HCT116 (cell line): ENCODE data around the gene ACE. TPM values are rescaled to one million over a fixed set of nuclear protein-coding genes. Genes with fewer than 3 reads are reported as not detected.

Experiments used
- ATAC-seq: fragments of 200-7000 bp; cut with Tn5 transposase; 2 replicates; pipeline ENCODE4 v1.9.1; 2020; ENCODE audit warnings: mild to moderate bottlenecking, moderate library complexity
- BruUV-seq: library from RNA; stranded (reverse); fragments of 400-500 nt; replicated peaks from 2 replicates; lab custom pipeline; 2021; lab: Mats Ljungman, UMichigan
- CTCF ChIA-PET: fragments of 300-600 bp; sonication (Branson Sonifier 250); formaldehyde crosslinking; loops from one replicate; lab custom pipeline; 2021; ENCODE audit warnings: antibody characterized with exemption; lab: Charles Lee
- POLR2A ChIA-PET: fragments of 300-600, 350-600 bp; sonication (Branson Sonifier 250); formaldehyde crosslinking; loops from one replicate; lab custom pipeline; 2021; ENCODE audit warnings: antibody characterized with exemption; lab: Charles Lee
- RAD21 ChIA-PET, 2 experiments: fragments of 300-600 bp; sonication (Branson Sonifier 250); formaldehyde crosslinking; loops; one replicate each; lab custom pipeline; 2023; ENCODE audit warnings: low total read pairs in 2 of 2; ENCODE audit not compliant: uncharacterized antibody in 2 of 2, unreplicated experiment in 2 of 2, low non-redundant PET in 1 of 2; lab: Charles Lee
- DNase-seq: peaks from one replicate; pipeline ENCODE4 v3.0.0-alpha.2; 2010; ENCODE audit warnings: low read depth, low spot score
- H2AFZ ChIP-seq: fragments of 200-600 bp; shearing (Covaris generic), sonication (generic); 2 replicates; pipeline ENCODE4 v1.6.1; 2017; ENCODE audit warnings: low read depth, mixed run types, mixed read lengths, antibody characterized with exemption, low read length; ENCODE audit not compliant: poor library complexity, severe bottlenecking
- H3K27ac ChIP-seq: 2 replicates; pipeline ENCODE4 v1.5.1; 2012; ENCODE audit warnings: low read depth, low read length
- H3K27me3 ChIP-seq: fragments of 200-600 bp; sonication (generic); 2 replicates; pipeline ENCODE4 v1.6.1; 2016; ENCODE audit warnings: mixed run types, low read length, mixed read lengths; ENCODE audit not compliant: insufficient read depth
- H3K36me3 ChIP-seq, 2 experiments: fragments of 200-500 bp in 1 of 2; fragments of 200-600 bp in 1 of 2; sonication (Bioruptor generic) in 1 of 2; sonication (generic) in 1 of 2; 2 replicates each; pipeline versions ENCODE4 v1.5.1 to v1.6.1; 2014 to 2016; ENCODE audit warnings: low read length in 2 of 2, inconsistent platforms in 1 of 2, mixed read lengths in 1 of 2, mixed run types in 1 of 2; ENCODE audit not compliant: insufficient read depth in 2 of 2, control insufficient read depth in 1 of 2
- H3K4me1 ChIP-seq, 2 experiments: fragments of 200-600 bp in 1 of 2; sonication (generic) in 1 of 2; 2 replicates each; pipeline versions ENCODE4 v1.5.1 to v1.6.1; 2012 to 2017; ENCODE audit warnings: low read length in 2 of 2, inconsistent platforms in 1 of 2, mild to moderate bottlenecking in 1 of 2, mixed read lengths in 1 of 2, mixed run types in 1 of 2, moderate library complexity in 1 of 2; ENCODE audit not compliant: insufficient read depth in 2 of 2, control insufficient read depth in 1 of 2
- H3K4me2 ChIP-seq: fragments of 200-600 bp; sonication (generic); 2 replicates; pipeline ENCODE4 v1.6.1; 2017; ENCODE audit warnings: mixed run types, low read length, mixed read lengths
- H3K4me3 ChIP-seq, 2 experiments: fragments of 200-600 bp in 1 of 2; sonication (generic) in 1 of 2; replicated peaks in 1 of 2; 2 replicates each; pipeline ENCODE4 v1.5.1; 2011 to 2016; ENCODE audit warnings: low read length in 2 of 2, control low read depth in 1 of 2, low read depth in 1 of 2, mild to moderate bottlenecking in 1 of 2, mixed read lengths in 1 of 2, mixed run types in 1 of 2
- H3K79me2 ChIP-seq: fragments of 200-600 bp; sonication (generic); 2 replicates; pipeline ENCODE4 v1.6.1; 2017; ENCODE audit warnings: mild to moderate bottlenecking, mixed run types, low read length, moderate library complexity, mixed read lengths; ENCODE audit not compliant: insufficient read depth
- H3K9ac ChIP-seq: fragments of 200-600 bp; sonication (generic); 2 replicates; pipeline ENCODE4 v1.6.1; 2016; ENCODE audit warnings: low read length, mixed read lengths
- H3K9me2 ChIP-seq: fragments of 200-600 bp; sonication (generic), shearing (Covaris generic); 2 replicates; pipeline ENCODE4 v1.6.1; 2017; ENCODE audit warnings: mixed run types, mild to moderate bottlenecking, moderate library complexity; ENCODE audit not compliant: insufficient read depth
- H3K9me3 ChIP-seq, 2 experiments: fragments of 200-500 bp in 1 of 2; fragments of 200-600 bp in 1 of 2; sonication (Bioruptor generic) in 1 of 2; sonication (generic) in 1 of 2; 2 replicates each; pipeline ENCODE4 v1.6.1; 2014 to 2017; ENCODE audit warnings: low read length in 2 of 2, mixed read lengths in 2 of 2, inconsistent platforms in 1 of 2, low read depth in 1 of 2, mild to moderate bottlenecking in 1 of 2, mixed run types in 1 of 2, moderate library complexity in 1 of 2; ENCODE audit not compliant: control insufficient read depth in 1 of 2, insufficient read depth in 1 of 2
- H4K20me1 ChIP-seq: fragments of 200-600 bp; sonication (generic), shearing (Covaris generic); 2 replicates; pipeline ENCODE4 v1.6.1; 2017; ENCODE audit warnings: mixed run types, mild to moderate bottlenecking, moderate library complexity; ENCODE audit not compliant: insufficient read depth
- MAX ChIP-seq: IDR thresholded peaks from 2 replicates; pipeline ENCODE4 v1.6.1; 2012
- POLR2AphosphoS5 ChIP-seq: IDR thresholded peaks from 2 replicates; pipeline ENCODE4 v1.6.1; 2011; ENCODE audit warnings: mild to moderate bottlenecking, low read depth, low read length, moderate library complexity
- ZBTB33 ChIP-seq: IDR thresholded peaks from 2 replicates; pipeline ENCODE4 v1.6.1; 2011; ENCODE audit warnings: mild to moderate bottlenecking, low read length, moderate library complexity; ENCODE audit not compliant: insufficient replicate concordance; ENCODE audit errors: extremely low read depth
- intact Hi-C: fragments of 100-400 bp; cut with micrococcal nuclease; formaldehyde crosslinking; loops from 2 replicates; pipeline ENCODE4 v1.10.0; 2022
- total RNA-seq: library from RNA; stranded (reverse); gene quantifications from one replicate; pipeline ENCODE4 v1.2.1, GENCODE V29; 2021; ENCODE audit not compliant: unreplicated experiment

The ACE gene
- total RNA-seq, 1 experiment from 2014 or later = 7.7 TPM

GRCh38 chr17:63431939-63432804, 44.7 kb upstream of the ACE start:
- 0 out of 2 replicates have a peak, but pooled peaks have one; percentile 9 for TF ChIP-seq POLR2AphosphoS5
- TF ChIP-seq MAX = no peak
- no peak for TF ChIP-seq ZBTB33
- Histone ChIP-seq H3K9me2 (no peaks in the 10 kb centered on the region), H3K4me3 (no peak overlapping the region), H3K79me2 (peaks cover 9% of the 10 kb centered on the region; the same call in 1 of the 2 replicates), H2AFZ (no peak overlapping the region), H3K9ac (no peak overlapping the region), H4K20me1 (no peaks in the 10 kb centered on the region), H3K36me3 (peaks cover 9 to 11% of the 10 kb centered on the region in 2 experiments; a peak in 3 of 4 replicates), H3K4me2 (no peak overlapping the region), H3K4me1 (peaks cover 44 to 45% of the 10 kb centered on the region in 2 experiments), H3K27ac (peak overlapping the region; percentile 52; the same call in 1 of the 2 replicates), H3K9me3 (no peaks in the 10 kb centered on the region), H3K27me3 (no peaks in the 10 kb centered on the region)
- intact Hi-C loops = no loop called here
- no peak for ATAC-seq
- ChIA-PET RAD21 (no interaction called here), CTCF (interaction anchor here (1.0 to 4.7 kb wide), 6 partner anchors 10 to 48 kb away, joined by 3 to 21 read pairs (median 5); no protein-coding TSS in a partner anchor), POLR2A (no interaction called here)
- no peak for DNase-seq
- BruUV-seq = TSS peak; percentile 47
